Mammary epithelial cell (primary cell): ENCODE results near the gene GOLGA6L10.
"Not testable (repeated sequence)": the region's sequence is repeated elsewhere in the genome, so short reads cannot be mapped to it uniquely, and the experiment has no call there.

Source experiments
- CTCF ChIP-seq, 2 donors: IDR thresholded peaks in 1 of 2; conservative IDR thresholded peaks in 1 of 2; 2 replicates each; pipeline ENCODE4 v1.5.1; 2011 to 2012; ENCODE audit warnings: inconsistent platforms in 2 of 2, low read length in 2 of 2, mild to moderate bottlenecking in 2 of 2, control low read depth in 1 of 2, low read depth in 1 of 2; ENCODE audit not compliant: insufficient read depth in 1 of 2; ENCODE audit errors: extremely low read depth in 1 of 2
- EZH2 ChIP-seq: IDR thresholded peaks from 2 replicates; pipeline ENCODE4 v1.6.1; 2012; ENCODE audit warnings: low read length, inconsistent platforms, borderline replicate concordance

GRCh38 chr15:82317516-82317915, 31.8 kb downstream of the GOLGA6L10 start:
- not testable (repeated sequence) for TF ChIP-seq CTCF (conservative IDR thresholded peaks at IDR 0.05 in 1 of 2, IDR thresholded peaks at IDR 0.05 in 1 of 2; ENCODE audit: extremely low read depth in 1 of 2, insufficient read depth in 1 of 2, low read depth in 1 of 2, low read length in 2 of 2); EZH2
